HG03520 (cell line): ENCODE results near the gene GPR108.

Experiments used
- ATAC-seq: cut with Tn5 transposase; IDR thresholded peaks from one replicate; pipeline ENCODE4 v1.9.1; 2021; ENCODE audit warnings: mild to moderate bottlenecking, moderate library complexity; ENCODE audit not compliant: unreplicated experiment

GPR108 gene

DNA sequence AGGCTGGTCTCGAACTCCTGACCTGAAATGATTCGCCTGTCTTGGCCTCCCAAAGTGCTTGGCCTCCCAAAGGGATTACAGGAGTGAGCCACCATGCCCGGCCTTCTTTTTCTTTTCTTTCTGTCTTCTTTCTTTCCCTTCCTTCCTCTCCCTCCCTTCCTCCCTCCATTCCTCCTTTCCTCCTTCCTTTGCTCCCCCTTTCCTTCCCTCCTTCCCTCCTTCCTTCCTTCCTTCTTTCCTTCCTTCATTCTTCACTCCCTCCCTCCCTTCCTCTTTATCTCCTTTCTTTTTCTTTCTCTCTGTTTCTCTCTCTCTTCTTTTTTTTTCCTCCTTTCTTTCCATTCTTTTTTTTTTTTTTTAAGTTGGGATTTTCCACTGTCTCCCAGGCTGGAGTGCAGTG lies 29.0 kb downstream of the GPR108 start:
- no peak for ATAC-seq

DNA sequence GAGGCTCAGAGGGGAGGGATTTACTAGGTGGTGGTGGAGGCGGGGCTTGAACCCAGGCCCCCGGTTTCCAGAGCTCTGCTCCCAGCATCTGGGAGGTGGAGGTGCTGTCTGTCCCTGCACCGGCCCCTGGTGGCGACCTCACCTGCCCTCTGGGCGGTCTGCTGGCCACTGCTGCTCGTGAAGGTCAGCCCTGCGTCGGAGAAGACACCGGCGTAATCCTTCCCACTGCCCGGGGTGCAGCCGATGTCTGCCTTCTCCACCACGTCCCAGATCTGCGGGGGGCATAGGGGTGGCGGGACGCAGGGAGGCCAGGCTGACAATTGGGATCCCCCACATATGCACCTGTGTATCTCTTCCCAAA lies 29.7 kb downstream of the GPR108 start:
- no peak for ATAC-seq

DNA sequence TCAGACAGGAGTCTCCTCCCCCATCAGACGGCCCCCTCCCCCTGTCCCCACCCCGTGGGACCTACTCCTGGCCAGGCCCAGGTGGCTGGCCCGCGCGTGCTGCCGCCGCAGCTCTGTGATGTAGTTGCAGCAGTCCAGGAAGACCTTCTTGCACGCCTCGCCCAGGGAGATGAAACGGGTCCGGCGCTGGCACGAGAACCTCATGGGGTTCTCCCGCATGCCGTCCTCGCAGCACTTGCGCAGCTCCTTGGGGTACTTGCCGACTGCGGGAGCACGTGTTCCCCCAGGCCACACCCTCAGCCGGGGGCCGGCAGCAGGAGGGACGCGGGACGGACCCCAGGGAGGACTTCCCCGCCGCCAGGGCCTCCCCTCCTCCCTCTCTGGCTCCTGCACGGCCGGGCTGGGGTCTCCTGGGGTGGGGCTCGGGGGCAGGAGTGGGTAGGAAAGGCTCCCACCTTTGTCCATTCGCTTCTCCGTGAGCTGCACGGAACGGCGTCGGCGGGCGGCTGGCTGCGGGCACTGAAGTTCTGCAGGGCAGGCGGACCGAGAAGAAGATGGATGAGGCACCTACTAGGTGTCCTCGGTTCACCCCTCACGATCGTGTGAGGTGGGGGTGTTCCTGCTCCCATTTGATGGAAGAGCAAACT lies 30.2 kb downstream of the GPR108 start:
- ATAC-seq: no peak

DNA sequence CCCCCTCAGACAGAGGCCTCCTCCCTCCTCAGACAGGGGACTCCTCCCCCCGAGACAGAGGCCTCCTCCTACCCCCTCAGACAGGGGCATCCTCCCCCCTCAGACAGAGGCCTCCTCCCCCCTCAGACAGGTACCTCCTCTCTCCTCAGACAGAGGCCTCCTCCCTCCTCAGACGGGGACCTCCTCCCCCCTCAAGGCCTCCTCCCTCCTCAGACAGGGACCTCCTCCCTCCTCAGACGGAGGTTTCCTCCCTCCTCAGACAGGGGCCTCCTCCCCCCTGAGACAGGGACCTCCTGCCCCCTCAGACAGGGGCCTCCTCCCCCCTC lies 30.8 kb downstream of the GPR108 start:
- no peak for ATAC-seq

DNA sequence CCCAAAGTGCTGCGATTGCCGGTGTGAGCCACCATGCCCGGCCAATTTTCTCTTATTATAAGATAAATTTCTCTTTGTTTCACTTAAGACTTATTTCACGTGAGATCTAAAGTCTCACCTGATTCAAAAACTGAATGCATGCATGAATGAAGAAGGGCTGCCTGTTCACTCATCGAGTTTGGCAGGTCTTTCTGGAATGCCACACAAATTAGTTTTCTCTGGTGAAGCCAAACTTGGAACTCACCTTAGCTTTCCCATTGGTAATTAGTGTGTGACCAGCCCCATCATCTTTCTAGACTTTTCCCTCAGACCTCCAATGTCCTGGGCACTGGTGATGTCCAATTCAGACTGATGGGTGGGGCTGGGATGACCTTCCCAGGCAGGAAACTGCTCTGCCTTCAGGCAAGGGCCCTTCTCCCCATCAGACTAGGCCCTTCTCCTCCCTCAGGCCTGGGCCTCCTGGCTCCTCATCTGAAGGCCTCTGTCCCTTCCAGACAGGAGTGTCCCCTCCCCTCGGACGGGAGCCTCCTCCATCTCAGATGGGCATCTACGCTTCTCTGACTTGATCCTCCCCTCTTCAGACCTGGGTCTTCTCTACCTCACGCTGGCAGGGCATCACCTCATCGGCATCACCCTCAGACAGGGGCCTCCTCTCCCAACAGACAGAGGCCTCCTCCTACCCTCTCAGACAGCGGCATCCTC lies 31.3 kb downstream of the GPR108 start:
- no peak for ATAC-seq

DNA sequence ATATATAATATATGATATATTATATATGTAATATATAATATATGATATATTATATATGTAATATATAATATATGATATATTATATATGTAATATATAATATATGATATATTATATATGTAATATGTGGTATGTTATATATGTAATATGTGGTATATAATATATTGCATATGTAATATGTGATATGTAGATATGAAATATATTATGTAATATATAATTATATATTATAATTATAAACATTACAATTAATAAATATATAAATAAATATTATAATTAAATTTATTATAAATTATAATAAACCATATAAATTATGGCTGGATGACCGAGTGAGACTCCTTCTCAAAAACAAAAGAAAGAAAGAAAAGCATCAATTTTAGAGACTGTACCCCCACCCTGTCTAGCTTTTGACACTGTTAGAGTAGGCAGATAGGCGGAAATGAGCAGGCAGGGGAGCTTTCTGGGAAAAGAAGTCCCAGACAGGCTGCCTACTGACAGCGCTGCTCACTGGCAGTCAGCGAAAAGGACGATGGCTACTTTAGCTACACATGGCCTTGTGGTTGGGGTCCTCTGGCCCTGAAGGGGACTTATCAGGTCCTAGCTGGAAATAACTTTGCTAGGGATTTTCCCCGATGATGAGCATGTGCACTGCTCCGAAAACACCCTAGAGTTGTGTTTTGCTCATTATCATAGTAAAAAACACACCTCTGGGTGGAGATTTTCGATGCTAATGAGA lies 36.6 kb downstream of the GPR108 start:
- ATAC-seq: no peak

DNA sequence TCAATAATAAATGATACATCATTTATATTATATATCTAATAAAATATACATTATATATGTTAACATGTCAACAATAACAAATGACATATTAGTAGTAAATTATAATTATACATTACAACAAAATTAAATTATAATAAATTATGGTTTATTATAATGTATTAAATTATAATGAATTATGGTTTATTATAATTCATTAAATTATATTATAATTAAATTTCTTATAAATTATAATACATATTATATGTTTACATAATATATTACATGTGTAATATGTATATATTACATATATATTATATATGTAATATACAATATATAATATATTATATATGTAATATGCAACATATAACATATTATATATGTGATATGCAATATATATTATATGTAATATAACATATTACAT lies 37.4 kb downstream of the GPR108 start:
- ATAC-seq: no peak

DNA sequence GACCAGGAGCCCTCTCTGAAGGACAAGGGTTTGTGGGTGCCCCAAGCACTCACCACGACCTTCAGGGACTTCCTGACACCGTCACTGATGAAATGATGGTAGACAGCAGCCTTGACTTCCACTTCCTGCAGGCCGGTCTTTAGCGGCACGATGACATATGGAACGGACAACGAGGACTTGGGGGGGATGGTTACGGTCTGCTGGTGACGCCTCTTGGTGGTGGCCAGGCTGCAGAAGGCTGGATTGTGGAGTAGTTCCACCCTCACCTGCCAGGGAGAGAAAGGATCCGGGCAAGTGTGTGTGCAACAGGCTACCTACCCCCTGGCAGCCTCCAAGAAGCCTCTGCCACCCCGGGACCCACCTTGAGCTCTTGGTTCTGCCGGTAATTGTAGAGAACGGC lies 40.1 kb downstream of the GPR108 start:
- no peak for ATAC-seq

DNA sequence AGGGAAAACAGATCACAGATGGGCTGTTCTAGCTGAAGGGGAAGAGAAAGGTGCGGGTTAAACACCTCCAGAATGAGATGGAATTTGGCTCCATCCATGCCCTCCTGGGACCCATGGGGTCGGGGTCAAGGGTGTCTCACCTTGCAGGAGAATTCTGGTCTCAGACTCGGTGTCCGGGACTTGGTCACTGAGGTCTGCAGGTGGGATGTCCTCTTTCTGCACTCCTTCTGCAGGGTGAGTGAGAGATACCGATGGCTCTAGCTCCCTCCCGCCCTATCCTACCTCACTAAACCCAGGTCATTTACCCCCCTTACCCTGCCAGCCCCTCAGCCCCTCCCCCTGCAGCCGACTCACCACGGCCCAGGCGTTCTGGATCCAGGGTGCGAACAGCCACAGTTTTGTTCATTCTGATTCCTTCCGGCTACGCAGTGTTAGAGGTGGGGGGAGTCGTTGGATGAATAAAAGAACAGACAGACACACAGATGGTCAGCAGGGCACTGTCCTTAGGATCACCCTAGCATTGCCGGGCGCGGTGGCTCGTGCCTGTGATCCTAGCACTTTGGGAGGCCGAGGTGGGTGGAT lies 41.0 kb downstream of the GPR108 start:
- no peak for ATAC-seq

DNA sequence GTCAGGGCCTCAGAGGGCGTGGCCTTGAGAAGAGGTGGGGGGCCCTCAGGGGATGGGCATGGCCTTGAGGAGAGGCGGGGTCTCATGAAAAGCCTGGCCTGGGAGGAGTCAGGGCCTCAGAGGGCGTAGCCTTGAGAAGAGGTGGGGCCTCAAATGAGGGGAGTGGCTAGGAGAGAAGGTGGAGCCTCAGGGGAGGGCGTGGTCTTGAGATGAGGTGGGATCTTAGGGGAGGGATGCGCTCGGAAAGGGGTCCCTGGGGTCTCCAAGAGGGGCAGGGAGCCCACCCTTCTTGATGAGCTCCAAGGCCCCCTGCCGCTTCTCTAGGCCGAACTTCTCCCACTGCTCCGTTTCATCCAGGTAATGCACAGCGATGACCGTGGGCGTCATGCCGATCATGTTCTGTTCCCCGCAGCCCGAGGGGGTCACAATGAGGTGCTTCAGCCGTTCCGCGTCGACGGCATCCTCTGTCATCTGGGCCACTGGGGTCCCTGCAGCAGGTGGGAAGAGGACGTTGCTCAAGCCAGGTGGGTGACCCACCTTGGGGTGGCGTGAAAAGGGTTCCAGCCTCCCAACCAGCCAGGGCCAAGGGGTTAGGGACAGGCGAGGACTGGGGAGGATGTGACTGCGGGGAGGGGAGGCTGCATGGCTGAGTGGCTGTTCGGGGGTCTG lies 43.1 kb downstream of the GPR108 start:
- ATAC-seq: no peak

DNA sequence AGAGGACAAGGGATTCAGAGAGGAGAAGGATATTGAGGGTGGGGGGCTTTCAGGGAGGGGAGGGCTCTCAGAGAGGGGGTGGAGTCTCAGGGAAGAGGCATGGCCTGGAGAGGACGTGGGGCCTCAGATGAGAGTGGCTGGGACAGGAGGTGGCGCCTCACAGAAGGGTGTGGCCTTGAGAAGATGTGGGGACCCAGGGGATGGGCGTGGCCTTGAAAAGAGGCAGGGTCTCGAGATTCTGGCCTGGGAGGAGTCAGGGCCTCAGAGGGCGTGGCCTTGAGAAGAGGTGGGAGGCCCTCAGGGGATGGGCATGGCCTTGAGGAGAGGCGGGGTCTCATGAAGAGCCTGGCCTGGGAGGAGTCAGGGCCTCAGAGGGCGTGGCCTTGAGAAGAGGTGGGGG lies 43.7 kb downstream of the GPR108 start:
- ATAC-seq: no peak

DNA sequence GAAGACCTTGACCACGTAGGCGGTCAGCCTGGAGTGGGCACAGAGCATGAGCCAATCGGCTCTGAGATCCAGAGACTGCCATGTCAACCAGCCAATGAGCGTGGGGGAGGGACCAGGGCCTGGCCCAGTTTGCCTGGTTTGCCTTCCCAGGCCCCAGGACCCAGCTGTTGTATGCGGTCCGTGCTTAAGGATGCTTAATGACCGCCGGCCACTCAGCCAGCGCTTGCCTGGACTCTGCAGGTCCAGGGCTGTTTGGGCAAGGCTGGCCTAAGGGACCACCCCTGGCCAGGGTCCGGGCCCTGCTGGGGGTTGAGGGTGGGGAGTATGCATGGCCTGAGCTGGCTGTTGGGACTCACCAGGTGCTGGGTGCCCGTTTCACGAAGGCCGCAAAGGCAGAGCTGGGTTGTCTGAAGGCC lies 44.3 kb downstream of the GPR108 start:
- ATAC-seq: no peak

DNA sequence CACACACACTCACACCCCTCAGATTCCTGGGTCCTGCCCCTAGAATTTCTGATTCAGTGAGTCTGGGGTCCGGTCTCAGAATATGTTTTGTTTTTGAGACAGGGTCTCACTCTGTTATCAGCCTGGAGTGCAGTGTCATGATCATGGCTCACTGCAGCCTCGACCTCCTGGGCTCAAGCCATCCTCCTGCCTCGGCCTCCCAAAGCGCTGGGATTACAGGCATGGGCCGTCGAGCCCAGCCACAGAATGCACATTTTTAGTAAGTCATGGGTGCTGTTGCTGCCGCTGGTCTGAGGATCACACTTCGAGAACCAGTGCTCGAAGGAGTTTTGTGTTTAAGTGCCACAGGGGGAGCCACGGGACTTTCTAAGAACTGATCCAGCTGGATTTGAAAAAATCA lies 45.4 kb downstream of the GPR108 start:
- ATAC-seq: no peak

DNA sequence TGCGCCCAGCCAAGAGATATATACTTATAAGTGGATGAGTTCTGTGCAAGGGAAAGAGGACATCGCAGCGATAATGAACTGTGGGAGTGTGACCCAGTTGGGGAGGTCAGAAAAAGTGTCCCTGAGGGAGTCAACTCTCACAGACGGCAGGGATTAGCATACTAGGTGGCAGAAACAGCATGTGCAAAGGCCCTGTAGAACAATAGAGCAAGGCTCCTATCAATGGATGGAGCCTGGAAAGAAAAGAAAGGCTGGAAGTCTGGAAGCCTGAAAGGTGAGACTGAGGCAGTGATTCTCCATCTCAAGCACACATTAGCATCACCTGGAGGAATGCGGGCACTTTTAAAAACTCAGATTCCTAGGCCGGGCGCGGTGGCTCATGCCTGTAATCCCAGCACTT lies 46.0 kb downstream of the GPR108 start:
- ATAC-seq: no peak

DNA sequence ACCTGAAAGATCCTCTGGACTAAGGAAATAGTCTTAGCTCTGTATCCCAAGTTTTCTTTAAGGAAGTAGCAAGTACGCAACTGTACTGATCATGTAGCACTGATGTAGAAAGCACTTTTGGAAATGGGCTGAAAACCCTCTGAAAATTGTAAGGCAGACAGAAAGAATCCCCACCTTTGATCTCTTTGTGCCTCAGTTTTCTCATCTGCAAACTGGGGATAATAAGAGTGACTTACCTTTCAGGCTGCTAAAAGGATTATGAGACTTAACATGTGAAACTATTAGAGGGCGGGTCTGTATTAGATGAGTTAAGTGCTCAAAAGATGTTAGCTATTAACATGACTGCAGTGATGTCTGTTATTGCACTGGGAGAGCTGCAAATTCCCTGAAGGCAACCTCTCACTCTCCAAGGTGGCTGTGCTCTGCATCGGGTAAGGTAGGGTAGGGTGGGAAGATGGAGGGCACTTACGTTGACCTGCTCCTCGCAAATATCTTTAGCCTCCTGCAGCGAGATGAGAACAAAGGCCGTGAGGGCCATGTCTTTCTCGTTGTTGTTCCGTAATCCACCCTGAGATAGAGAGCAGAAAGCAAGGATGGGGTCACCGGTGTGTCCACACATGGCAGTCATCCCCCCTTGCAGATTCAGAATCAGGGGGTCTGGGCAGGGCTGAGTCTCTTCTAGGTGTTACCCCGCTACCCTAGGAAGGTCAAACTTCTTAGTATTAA lies 47.1 kb downstream of the GPR108 start:
- no peak for ATAC-seq

DNA sequence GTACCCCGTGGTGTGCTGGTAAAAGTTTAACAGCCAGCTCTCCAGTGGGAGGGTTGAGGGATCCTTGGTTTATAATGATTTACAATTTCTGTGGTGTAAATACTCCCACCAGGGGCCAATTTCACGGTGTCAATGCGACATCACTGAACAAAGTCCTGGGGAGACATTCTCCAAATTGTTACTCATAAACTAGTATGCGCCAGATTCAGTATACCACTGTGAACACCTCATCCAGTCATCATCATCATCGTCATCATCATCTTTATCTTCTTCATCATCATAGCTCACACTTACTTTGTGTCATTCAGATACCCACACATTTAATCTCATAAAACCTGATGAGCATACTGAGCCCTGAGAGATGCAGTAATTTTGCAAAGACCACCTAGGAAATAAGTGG lies 50.3 kb downstream of the GPR108 start:
- no peak for ATAC-seq

DNA sequence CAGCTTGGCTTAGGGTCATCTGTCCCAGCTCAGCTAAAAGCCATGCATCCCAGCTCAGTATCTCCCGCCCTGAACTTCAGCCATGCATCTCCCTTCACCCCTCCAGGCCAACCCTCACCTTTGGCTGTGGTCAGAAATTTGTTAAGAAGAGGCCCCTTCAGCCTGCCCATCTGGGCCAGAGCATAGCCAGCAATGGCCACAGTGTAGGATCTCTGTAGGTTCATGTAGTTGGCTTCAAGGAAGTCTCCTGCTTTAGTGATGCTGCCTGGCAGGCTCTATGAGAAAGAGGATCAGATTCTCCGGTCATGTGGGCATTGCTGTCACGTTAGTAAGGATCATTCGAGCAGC lies 50.8 kb downstream of the GPR108 start:
- ATAC-seq: no peak

DNA sequence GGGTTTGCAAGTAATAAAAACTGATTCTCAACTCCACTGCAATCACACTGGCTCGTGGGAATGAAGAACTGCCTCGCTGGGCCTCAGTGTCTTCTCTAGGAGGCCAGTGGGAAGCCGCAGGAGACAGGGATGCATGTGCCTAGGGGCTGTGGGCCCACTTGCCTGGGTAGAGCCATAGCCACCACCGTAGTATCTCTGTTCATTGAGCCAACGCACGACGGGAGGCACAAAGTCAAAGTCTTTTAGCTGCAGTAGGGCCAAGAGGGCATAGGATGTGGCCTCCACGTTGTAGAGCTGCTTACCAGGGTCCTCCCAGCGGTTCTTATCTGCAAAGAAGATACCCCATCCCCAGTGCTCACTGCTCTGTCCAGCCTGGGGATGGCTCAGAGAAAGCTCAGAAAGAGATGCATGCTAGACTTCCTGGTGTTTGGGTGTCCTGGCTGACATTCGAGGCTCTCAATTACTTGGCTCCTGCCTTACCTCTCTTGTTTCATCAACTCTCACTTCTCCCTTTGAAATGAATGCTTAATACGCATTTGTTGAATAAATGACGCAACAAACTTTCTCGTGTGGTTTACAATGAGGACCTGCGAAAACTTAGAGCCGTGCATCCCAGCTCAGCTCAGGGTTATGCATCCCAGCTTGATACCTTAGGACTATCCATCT lies 51.3 kb downstream of the GPR108 start:
- no peak for ATAC-seq

DNA sequence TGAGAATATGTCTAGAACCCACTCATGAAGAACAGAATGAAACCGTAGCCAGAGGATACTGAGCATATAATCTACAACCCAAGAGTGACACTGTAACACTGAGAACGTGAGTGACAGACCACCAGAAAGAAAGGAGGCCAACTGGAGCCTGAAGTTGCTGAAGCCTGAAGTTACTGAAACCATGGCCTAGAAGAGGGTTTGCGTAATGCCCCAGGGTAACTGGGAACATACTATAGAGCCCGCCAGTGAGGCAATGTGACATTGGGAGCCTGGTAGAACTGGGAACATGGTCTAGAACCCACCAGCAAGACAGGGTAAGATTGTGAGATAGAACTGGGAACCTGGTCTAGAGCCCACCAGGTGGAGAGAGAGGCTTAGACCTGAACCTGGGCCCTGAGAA lies 51.9 kb downstream of the GPR108 start:
- no peak for ATAC-seq

DNA sequence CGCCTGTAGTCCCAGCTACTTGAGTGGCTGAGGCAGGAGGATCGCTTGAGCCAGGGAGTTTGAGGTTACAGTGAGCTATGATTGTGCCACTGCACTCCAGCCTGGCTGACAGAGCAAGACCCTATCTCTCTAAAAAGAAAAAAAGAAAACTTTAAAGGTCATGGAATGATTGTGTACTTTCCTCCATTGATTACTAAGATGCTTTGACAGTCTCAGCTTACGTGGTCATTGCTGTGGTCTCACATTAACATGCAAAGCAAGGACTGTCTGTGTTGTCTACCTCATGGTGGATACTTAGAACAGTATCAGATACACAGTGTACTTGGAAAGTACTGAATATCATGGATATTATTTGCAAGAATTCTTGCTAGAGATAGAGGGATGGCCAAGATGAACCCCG lies 53.4 kb downstream of the GPR108 start:
- ATAC-seq: no peak
